ENCODE data around the gene HDAC4.

Gene HDAC4

DNA sequence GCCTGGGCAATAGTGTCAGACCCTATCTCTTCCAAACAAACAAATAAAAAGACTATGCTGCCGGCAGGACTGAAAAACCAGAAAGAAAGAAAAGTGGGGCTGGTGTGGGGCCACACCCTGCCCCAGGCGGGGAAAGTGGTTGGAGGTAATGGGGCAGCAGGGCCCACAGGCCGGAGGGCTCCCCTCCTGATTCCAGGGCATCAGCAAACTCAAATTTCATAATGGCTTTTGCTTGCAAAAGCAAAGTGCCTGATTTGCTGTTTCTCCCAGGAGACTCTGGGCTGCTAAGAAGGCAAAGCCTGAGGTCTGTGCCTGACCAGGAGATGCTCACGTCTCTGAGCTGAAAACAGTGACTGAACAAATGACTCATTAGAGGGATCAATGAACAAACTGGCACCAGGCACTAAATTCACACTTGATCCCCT is 121.9 kb downstream of the HDAC4 start:
- Histone ChIP-seq H3K27ac (ENCODE audit: low read depth in 2 of 2, low read length in 2 of 2) (no peak overlapping the region), H3K4me1 (ENCODE audit: control insufficient read depth in 2 of 2, insufficient read depth in 2 of 2, low read length in 2 of 2) (peaks cover 21 to 23% of the 10 kb centered on the region in 2 donors)

DNA sequence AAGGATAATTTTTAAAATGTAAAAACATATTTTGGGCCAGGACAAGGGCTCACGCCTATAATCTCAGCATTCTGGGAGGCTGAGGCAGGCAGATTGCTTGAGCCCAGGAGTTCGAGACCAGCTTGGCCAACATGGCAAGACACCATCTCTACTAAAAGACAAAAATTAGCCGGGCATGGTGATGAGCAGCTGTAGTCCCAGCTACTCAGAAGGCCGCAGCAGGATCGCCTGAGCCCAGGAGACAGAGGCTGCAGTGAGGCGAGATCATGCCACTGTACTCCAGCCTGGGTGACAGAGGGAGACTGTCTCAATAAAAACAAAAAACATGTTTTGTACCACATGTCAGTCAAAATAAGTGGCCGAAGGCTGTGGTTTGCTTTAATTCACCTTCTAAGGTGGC is 122.5 kb downstream of the HDAC4 start:
- no peaks in the 10 kb centered on the region for H3K27me3 ChIP-seq (ENCODE audit: control insufficient read depth in 2 of 2, insufficient read depth in 2 of 2, low read length in 2 of 2)
- H3K9ac ChIP-seq (ENCODE audit: low read depth in 1 of 2, low read length in 2 of 2): no peak overlapping the region
- H3K4me1 ChIP-seq (ENCODE audit: control insufficient read depth in 2 of 2, insufficient read depth in 2 of 2, low read length in 2 of 2): peaks cover 21 to 23% of the 10 kb centered on the region in 2 donors
- H3K9me3 ChIP-seq (ENCODE audit: control insufficient read depth in 2 of 2, low read length in 2 of 2): no peaks in the 10 kb centered on the region
- H3K27ac ChIP-seq (ENCODE audit: low read depth in 2 of 2, low read length in 2 of 2): no peak overlapping the region
- no peak overlapping the region for H3K4me3 ChIP-seq (ENCODE audit: low read length in 2 of 2)
- H3K36me3 ChIP-seq (ENCODE audit: control insufficient read depth in 2 of 2, insufficient read depth in 2 of 2, low read length in 2 of 2): peaks cover 0 to 2% of the 10 kb centered on the region in 2 donors

More for the DNA sequence above, 121.9 kb downstream of the HDAC4 start:
- H3K27me3 ChIP-seq (ENCODE audit: control insufficient read depth in 2 of 2, insufficient read depth in 2 of 2, low read length in 2 of 2): no peaks in the 10 kb centered on the region
- H3K4me3 ChIP-seq (ENCODE audit: low read length in 2 of 2): no peak overlapping the region
- H3K36me3 ChIP-seq (ENCODE audit: control insufficient read depth in 2 of 2, insufficient read depth in 2 of 2, low read length in 2 of 2): peaks cover 0 to 2% of the 10 kb centered on the region in 2 donors
- no peak overlapping the region for H3K9ac ChIP-seq (ENCODE audit: low read depth in 1 of 2, low read length in 2 of 2)
- no peaks in the 10 kb centered on the region for H3K9me3 ChIP-seq (ENCODE audit: control insufficient read depth in 2 of 2, low read length in 2 of 2)

DNA sequence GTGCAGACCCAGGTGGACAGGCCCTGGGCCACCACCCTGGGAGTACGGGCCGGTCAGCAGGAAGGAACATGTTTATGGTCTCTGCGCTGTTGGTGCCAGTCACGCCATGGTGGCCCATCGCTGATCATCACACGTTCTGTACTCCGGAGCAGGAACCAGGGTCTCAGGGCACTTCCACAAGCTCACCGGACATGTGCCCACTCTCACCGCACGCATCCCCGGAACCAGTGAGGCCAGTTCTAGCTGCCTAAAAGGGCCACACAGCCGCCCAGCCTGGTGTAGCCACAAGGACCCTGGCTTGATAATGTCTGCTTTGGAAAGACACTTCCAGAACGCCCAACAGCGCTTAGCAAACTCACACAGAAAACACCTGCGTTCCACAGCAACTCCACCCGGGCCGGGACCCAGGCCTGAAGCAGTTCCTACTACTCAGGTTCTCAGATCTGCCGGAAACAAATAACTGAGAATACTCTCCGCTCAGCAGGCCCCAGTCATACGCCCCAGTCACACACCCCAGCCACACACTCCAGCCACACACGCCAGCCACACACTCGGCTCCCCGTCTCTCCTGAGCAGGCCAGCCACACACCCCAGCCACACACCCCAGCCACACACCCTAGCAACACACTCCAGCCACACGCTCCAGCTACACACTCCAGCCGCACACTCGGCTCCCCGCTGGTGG is 123.3 kb downstream of the HDAC4 start:
- H3K27me3 ChIP-seq (ENCODE audit: control insufficient read depth in 2 of 2, insufficient read depth in 2 of 2, low read length in 2 of 2): no peaks in the 10 kb centered on the region
- H3K36me3 ChIP-seq (ENCODE audit: control insufficient read depth in 2 of 2, insufficient read depth in 2 of 2, low read length in 2 of 2): peaks cover 0 to 2% of the 10 kb centered on the region in 2 donors
- H3K27ac ChIP-seq (ENCODE audit: low read depth in 2 of 2, low read length in 2 of 2): no peak overlapping the region
- no peaks in the 10 kb centered on the region for H3K9me3 ChIP-seq (ENCODE audit: control insufficient read depth in 2 of 2, low read length in 2 of 2)
- no peak overlapping the region for H3K4me3 ChIP-seq (ENCODE audit: low read length in 2 of 2)
- H3K4me1 ChIP-seq (ENCODE audit: control insufficient read depth in 2 of 2, insufficient read depth in 2 of 2, low read length in 2 of 2): peaks cover 21 to 23% of the 10 kb centered on the region in 2 donors
- H3K9ac ChIP-seq (ENCODE audit: low read depth in 1 of 2, low read length in 2 of 2): no peak overlapping the region

DNA sequence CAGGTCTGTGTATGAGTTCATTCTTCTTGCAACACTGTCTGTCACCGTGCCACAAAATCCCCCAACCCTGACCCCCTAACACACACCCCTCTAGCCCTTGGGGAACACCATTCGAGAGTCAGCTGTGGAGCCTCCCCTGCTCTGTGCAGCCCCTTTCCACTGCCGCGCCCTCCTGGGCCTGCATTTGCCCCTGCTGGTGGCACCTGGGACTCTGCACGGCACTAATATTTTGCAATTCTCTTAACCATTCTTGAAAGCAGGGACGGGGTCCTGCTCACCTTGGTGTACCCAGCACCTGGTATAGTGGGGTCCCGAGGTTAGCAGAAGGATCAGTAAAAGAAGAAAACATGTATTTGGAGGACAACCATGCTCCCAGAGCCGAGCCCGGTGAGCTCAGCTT is 124.0 kb downstream of the HDAC4 start:
- Histone ChIP-seq H3K27me3 (ENCODE audit: control insufficient read depth in 2 of 2, insufficient read depth in 2 of 2, low read length in 2 of 2) (no peaks in the 10 kb centered on the region), H3K36me3 (ENCODE audit: control insufficient read depth in 2 of 2, insufficient read depth in 2 of 2, low read length in 2 of 2) (peaks cover 0 to 2% of the 10 kb centered on the region in 2 donors), H3K4me1 (ENCODE audit: control insufficient read depth in 2 of 2, insufficient read depth in 2 of 2, low read length in 2 of 2) (peaks cover 21 to 23% of the 10 kb centered on the region in 2 donors), H3K27ac (ENCODE audit: low read depth in 2 of 2, low read length in 2 of 2) (peak overlapping the region in 1 of 2 donors; percentile 83), H3K4me3 (ENCODE audit: low read length in 2 of 2) (no peak overlapping the region), H3K9me3 (ENCODE audit: control insufficient read depth in 2 of 2, low read length in 2 of 2) (no peaks in the 10 kb centered on the region), H3K9ac (ENCODE audit: low read depth in 1 of 2, low read length in 2 of 2) (no peak overlapping the region)

DNA sequence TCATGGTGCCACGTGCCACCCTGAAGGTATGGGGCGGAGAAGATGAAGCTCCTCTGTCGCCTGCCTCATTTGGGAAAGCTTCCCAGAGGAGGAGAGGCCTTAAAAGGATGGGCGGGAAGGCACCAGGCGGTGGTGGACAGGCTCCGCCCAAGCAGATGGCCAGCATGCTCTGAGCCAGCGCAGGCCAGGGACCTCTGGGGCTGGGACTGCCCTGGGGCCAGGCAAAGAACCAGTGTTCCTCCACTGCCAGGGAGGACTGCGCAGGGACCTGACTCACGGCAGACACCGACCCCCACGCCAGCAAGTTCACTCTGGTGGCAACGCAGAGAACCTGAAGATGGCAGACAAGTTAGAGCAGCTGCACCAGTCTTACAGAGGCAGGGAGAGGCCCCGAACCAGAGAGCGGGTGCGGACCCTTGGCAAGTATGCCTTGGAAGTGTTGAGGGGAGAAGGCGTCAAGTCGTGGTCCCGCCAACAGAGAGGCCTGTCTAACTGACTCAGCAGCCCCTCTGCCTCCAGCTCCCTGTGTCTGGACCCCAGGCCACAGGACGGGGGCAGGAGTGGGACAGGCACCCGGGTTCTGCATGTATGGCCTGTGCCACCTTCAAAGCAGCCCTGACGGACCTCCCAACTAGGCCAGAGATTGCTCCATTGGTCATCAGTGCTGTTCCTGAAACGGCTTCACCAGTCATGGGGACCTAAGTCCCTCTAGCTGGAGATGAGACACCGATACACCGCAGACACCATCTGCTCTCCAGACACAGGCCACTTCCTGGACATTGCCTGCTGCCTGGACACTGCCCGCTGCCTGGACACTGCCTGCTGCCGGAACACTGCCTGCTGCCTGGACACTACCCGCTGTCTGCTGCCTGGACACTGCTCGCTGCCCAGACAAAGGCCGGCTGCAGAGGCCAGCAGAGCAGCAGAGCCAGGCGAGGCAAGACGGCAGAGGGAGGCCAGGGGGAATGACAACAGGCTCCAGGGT is 124.7 kb downstream of the HDAC4 start:
- H3K9me3 ChIP-seq (ENCODE audit: control insufficient read depth in 2 of 2, low read length in 2 of 2): no peaks in the 10 kb centered on the region
- peaks cover 0 to 2% of the 10 kb centered on the region in 2 donors for H3K36me3 ChIP-seq (ENCODE audit: control insufficient read depth in 2 of 2, insufficient read depth in 2 of 2, low read length in 2 of 2)
- H3K9ac ChIP-seq (ENCODE audit: low read depth in 1 of 2, low read length in 2 of 2): peak overlapping the region; percentile 14 to 52
- peak overlapping the region; percentile 22 to 44 for H3K4me3 ChIP-seq (ENCODE audit: low read length in 2 of 2)
- peaks cover 21 to 23% of the 10 kb centered on the region in 2 donors for H3K4me1 ChIP-seq (ENCODE audit: control insufficient read depth in 2 of 2, insufficient read depth in 2 of 2, low read length in 2 of 2)
- no peaks in the 10 kb centered on the region for H3K27me3 ChIP-seq (ENCODE audit: control insufficient read depth in 2 of 2, insufficient read depth in 2 of 2, low read length in 2 of 2)
- peak overlapping the region; percentile 73 to 83 for H3K27ac ChIP-seq (ENCODE audit: low read depth in 2 of 2, low read length in 2 of 2)

DNA sequence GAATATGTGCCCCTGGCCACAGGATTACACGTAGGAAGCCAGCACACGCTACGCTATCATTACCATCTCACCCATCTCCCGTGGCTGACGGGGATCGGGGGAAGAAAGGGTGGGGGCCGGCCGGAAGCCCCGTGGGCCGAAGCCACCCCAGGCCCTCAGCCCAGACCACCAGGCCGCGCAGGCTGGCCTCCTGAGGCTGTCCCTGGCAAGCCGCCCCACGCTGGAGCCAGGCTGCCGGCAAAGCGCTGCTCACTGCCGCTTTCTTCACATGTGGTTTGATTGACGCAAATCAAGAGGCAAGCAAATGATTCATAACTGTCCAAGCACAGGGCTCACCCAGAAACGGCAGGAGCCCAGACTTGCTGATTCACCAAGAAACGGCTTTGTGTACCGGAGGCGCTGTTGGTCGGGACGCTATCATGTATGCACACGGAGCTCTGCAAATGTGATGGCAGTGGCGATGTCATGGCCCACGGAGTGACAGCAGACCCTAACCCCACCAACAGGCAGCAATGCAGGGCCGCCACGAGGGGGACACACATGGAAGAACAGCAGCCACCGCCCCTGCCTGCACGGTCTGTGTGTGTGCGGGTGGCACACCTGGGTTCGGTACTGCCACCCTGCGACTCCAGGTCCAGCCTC is 125.7 kb downstream of the HDAC4 start:
- Histone ChIP-seq H3K27ac (ENCODE audit: low read depth in 2 of 2, low read length in 2 of 2) (peak overlapping the region; percentile 73 to 83), H3K9me3 (ENCODE audit: control insufficient read depth in 2 of 2, low read length in 2 of 2) (no peaks in the 10 kb centered on the region), H3K4me1 (ENCODE audit: control insufficient read depth in 2 of 2, insufficient read depth in 2 of 2, low read length in 2 of 2) (peaks cover 21 to 23% of the 10 kb centered on the region in 2 donors), H3K9ac (ENCODE audit: low read depth in 1 of 2, low read length in 2 of 2) (peak overlapping the region; percentile 14 to 52), H3K4me3 (ENCODE audit: low read length in 2 of 2) (peak overlapping the region; percentile 22 to 44), H3K27me3 (ENCODE audit: control insufficient read depth in 2 of 2, insufficient read depth in 2 of 2, low read length in 2 of 2) (no peaks in the 10 kb centered on the region), H3K36me3 (ENCODE audit: control insufficient read depth in 2 of 2, insufficient read depth in 2 of 2, low read length in 2 of 2) (peaks cover 0 to 2% of the 10 kb centered on the region in 2 donors)

DNA sequence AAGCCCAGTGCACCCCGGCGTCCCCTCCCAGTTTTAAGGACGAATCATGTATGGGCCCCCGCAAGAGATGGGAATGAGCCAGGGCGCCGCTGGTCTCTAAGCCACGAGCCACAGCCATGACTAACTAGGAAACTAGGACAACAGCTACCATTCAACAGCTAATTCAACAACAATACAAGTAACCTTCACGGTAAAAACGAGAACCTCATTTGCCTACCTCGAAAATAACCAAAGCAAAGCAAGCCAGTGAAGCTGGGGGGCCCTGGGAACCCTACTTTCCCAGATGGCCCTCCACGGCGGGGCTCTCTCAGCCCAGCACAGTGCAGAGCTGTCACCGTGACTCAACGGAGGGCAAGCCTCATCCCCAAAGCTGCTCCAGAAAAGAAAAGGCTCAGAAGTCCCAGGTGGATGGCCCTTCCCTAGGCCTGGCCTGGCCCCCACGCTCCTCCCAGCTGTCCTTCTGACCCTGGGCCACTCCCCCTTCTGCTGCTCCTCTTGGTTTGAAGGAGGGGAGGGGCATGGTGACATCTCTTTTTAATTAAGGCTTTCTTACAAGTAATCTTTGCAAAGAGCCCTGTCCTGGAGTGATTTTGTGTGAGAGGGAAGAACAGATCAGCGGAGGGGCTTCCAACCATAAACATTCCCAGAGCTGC is 126.3 kb downstream of the HDAC4 start:
- Histone ChIP-seq H3K4me3 (ENCODE audit: low read length in 2 of 2) (peak overlapping the region in 1 of 2 donors; percentile 44), H3K27me3 (ENCODE audit: control insufficient read depth in 2 of 2, insufficient read depth in 2 of 2, low read length in 2 of 2) (no peaks in the 10 kb centered on the region), H3K4me1 (ENCODE audit: control insufficient read depth in 2 of 2, insufficient read depth in 2 of 2, low read length in 2 of 2) (peaks cover 19 to 26% of the 10 kb centered on the region in 2 donors), H3K9me3 (ENCODE audit: control insufficient read depth in 2 of 2, low read length in 2 of 2) (no peaks in the 10 kb centered on the region), H3K27ac (ENCODE audit: low read depth in 2 of 2, low read length in 2 of 2) (peak overlapping the region; percentile 73 to 83), H3K36me3 (ENCODE audit: control insufficient read depth in 2 of 2, insufficient read depth in 2 of 2, low read length in 2 of 2) (no peaks in the 10 kb centered on the region), H3K9ac (ENCODE audit: low read depth in 1 of 2, low read length in 2 of 2) (peak overlapping the region in 1 of 2 donors; percentile 18)

DNA sequence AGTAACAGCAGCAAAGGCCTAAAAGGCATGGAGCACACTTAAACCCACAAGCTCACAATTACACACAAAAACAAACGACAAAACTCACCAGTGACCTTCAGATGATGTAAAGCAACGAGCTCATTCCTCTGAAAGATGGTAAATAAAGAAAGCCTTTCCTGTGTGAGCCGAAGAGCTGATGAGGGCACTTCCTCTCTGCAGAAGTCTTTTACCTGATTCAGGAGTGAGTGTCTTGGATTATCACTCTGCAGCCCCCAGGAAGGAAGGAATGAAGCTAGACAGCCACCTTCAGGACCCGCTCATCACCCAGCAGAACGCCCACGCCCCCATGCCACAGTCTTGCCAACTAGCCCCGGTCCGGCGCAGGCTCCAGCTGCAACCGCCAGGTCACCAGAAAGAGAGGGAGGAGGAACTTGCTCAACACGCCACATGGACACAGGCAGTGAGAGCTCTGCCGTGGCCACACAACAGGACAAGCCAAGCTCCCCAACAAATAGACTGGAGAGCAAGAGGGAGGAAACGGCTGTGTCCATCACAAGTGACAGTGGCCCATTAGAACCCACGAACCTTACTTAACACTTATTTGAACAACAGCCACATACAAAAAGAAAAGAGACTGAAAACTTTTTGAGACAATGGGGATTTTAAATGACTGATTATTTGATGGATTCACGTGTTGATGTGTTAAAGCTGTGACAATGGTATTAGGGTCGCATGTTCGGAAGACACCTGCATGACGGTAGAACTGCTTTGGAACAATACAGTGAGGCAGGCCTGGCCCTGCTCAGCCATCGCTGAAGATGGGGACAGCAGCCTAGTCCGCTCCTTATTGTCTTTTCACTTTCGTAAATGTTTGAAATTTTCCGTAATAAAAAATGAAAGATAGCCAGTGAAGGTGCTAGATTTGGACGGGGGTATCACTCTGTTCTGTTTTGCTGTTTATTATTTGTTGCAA is 127.3 kb downstream of the HDAC4 start:
- peaks cover 29 to 31% of the 10 kb centered on the region in 2 donors for H3K4me1 ChIP-seq (ENCODE audit: control insufficient read depth in 2 of 2, insufficient read depth in 2 of 2, low read length in 2 of 2)
- no peak overlapping the region for H3K9ac ChIP-seq (ENCODE audit: low read depth in 1 of 2, low read length in 2 of 2)
- no peak overlapping the region for H3K4me3 ChIP-seq (ENCODE audit: low read length in 2 of 2)
- no peaks in the 10 kb centered on the region for H3K36me3 ChIP-seq (ENCODE audit: control insufficient read depth in 2 of 2, insufficient read depth in 2 of 2, low read length in 2 of 2)
- no peaks in the 10 kb centered on the region for H3K9me3 ChIP-seq (ENCODE audit: control insufficient read depth in 2 of 2, low read length in 2 of 2)
- no peak overlapping the region for H3K27ac ChIP-seq (ENCODE audit: low read depth in 2 of 2, low read length in 2 of 2)
- H3K27me3 ChIP-seq (ENCODE audit: control insufficient read depth in 2 of 2, insufficient read depth in 2 of 2, low read length in 2 of 2): no peaks in the 10 kb centered on the region

DNA sequence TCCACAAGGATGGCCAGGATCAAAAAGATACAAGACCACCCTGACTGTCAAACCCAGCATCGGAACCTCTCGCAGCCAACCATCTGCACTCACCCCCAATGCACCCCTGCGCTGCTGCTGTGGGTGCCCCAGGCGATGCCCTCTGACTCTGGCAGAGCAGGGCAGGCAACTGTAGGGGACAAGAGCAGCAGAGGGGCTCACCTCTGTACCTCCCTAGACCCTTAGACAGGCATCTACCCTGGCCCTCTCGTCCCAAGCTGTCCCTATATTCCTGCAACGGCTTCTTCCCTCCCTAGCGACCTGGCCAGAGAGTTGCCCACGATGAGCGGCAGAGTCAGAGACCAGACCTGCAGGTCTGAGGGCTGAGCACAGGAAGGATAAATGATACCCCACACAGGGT is 128.2 kb downstream of the HDAC4 start:
- no peak overlapping the region for H3K9ac ChIP-seq (ENCODE audit: low read depth in 1 of 2, low read length in 2 of 2)
- no peaks in the 10 kb centered on the region for H3K36me3 ChIP-seq (ENCODE audit: control insufficient read depth in 2 of 2, insufficient read depth in 2 of 2, low read length in 2 of 2)
- H3K27me3 ChIP-seq (ENCODE audit: control insufficient read depth in 2 of 2, insufficient read depth in 2 of 2, low read length in 2 of 2): no peaks in the 10 kb centered on the region
- H3K4me3 ChIP-seq (ENCODE audit: low read length in 2 of 2): no peak overlapping the region
- H3K4me1 ChIP-seq (ENCODE audit: control insufficient read depth in 2 of 2, insufficient read depth in 2 of 2, low read length in 2 of 2): peaks cover 38 to 40% of the 10 kb centered on the region in 2 donors
- H3K27ac ChIP-seq (ENCODE audit: low read depth in 2 of 2, low read length in 2 of 2): no peak overlapping the region
- no peaks in the 10 kb centered on the region for H3K9me3 ChIP-seq (ENCODE audit: control insufficient read depth in 2 of 2, low read length in 2 of 2)
